Hematopoietic multipotent progenitor cell treated with erythropoietin and hydrocortisone succinate and interleukin-3 and kit ligand, for 15 days (in vitro differentiated cells): ENCODE measurements around the gene ALDH1A2.
A peak's percentile ranks its signal among the peaks of the same experiment; 100 is the strongest.
"Not testable (repeated sequence)": the region's sequence is repeated elsewhere in the genome, so short reads cannot be mapped to it uniquely, and the experiment has no call there.

Experiments used
- DNase-seq: peaks from one replicate; pipeline ENCODE4 v3.0.0-alpha.2; 2015; ENCODE audit warnings: low spot score

ALDH1A2 gene

GRCh38 chr15:58065445-58066041 lies at the start of gene ALDH1A2:
TSS of gene ALDH1A2 (minus strand) at chr15:58065711. CDS start at chr15:58065650, 61 bp downstream.
- no peak for DNase-seq

GRCh38 chr15:58114812-58115211 lies 49.3 kb upstream of the ALDH1A2 start:
- DNase-seq = no peak

GRCh38 chr15:58114388-58114787 lies 48.9 kb upstream of the ALDH1A2 start:
- DNase-seq = no peak

- not testable (repeated sequence) for DNase-seq
Measured at GRCh38 chr15:58113358-58113757, 47.8 kb upstream of the ALDH1A2 start.

GRCh38 chr15:58111718-58112104 lies 46.2 kb upstream of the ALDH1A2 start:
- no peak for DNase-seq

GRCh38 chr15:58110999-58111717 lies 45.6 kb upstream of the ALDH1A2 start:
- no peak for DNase-seq

- DNase-seq = no peak
Measured at GRCh38 chr15:58109419-58109818, 43.9 kb upstream of the ALDH1A2 start.

- DNase-seq = no peak
Measured at GRCh38 chr15:58108117-58108516, 42.6 kb upstream of the ALDH1A2 start.

- DNase-seq = no peak
Measured at GRCh38 chr15:58103482-58103881, 38.0 kb upstream of the ALDH1A2 start.

GRCh38 chr15:58096529-58097084 lies 31.1 kb upstream of the ALDH1A2 start:
- DNase-seq = no peak

- DNase-seq = no peak
Measured at GRCh38 chr15:58095415-58095814, 29.9 kb upstream of the ALDH1A2 start.

GRCh38 chr15:58087871-58088270 lies 22.4 kb upstream of the ALDH1A2 start:
- no peak for DNase-seq

- DNase-seq = no peak
Measured at GRCh38 chr15:58086491-58086890, 21.0 kb upstream of the ALDH1A2 start.

GRCh38 chr15:58083526-58083925 lies 18.0 kb upstream of the ALDH1A2 start:
- no peak for DNase-seq

GRCh38 chr15:58081891-58082290 lies 16.4 kb upstream of the ALDH1A2 start:
- DNase-seq = no peak

GRCh38 chr15:58081456-58081855 lies 15.9 kb upstream of the ALDH1A2 start:
- DNase-seq = no peak

GRCh38 chr15:58080959-58081358 lies 15.4 kb upstream of the ALDH1A2 start:
- not testable (repeated sequence) for DNase-seq

GRCh38 chr15:58080398-58080797 lies 14.9 kb upstream of the ALDH1A2 start:
- no peak for DNase-seq

- DNase-seq = no peak
Measured at GRCh38 chr15:58078591-58078990, 13.1 kb upstream of the ALDH1A2 start.

GRCh38 chr15:58077427-58077826 lies 11.9 kb upstream of the ALDH1A2 start:
- no peak for DNase-seq

GRCh38 chr15:58074452-58074851 lies 8.9 kb upstream of the ALDH1A2 start:
- no peak for DNase-seq

- peak; percentile 18 for DNase-seq
Measured at GRCh38 chr15:58070801-58071418, 5.4 kb upstream of the ALDH1A2 start.

GRCh38 chr15:58069008-58069407 lies 3.5 kb upstream of the ALDH1A2 start:
- DNase-seq = no peak
